HCEC 1CT (cell line): ENCODE results near the gene FAM219A.
A peak's percentile ranks its signal among the peaks of the same experiment; 100 is the strongest.
"Not testable (repeated sequence)": the region's sequence is repeated elsewhere in the genome, so short reads cannot be mapped to it uniquely, and the experiment has no call there.

ENCODE experiments used
- DNase-seq: peaks from one replicate; pipeline ENCODE4 v3.0.0-alpha.2; 2017

The FAM219A gene

GRCh38 chr9:34442770-34443169 lies 15.6 kb downstream of the FAM219A start:
- no peak for DNase-seq

GRCh38 chr9:34440017-34440416 lies 18.4 kb downstream of the FAM219A start:
- DNase-seq, result no peak

GRCh38 chr9:34438465-34438864 lies 19.9 kb downstream of the FAM219A start:
- DNase-seq, result not testable (repeated sequence)

- DNase-seq, result not testable (repeated sequence)
These were observed 20.5 kb downstream of the FAM219A start for GRCh38 chr9:34437926-34438307.

GRCh38 chr9:34437006-34437925 lies 21.1 kb downstream of the FAM219A start:
- peak; percentile 57 for DNase-seq

GRCh38 chr9:34431667-34432066 lies 26.7 kb downstream of the FAM219A start:
- no peak for DNase-seq

GRCh38 chr9:34430843-34431437 lies 27.4 kb downstream of the FAM219A start:
- DNase-seq, result peak; percentile 45

- DNase-seq, result no peak
These were observed 29.9 kb downstream of the FAM219A start for GRCh38 chr9:34428325-34428958.

GRCh38 chr9:34426347-34427074 lies 31.9 kb downstream of the FAM219A start:
- no peak for DNase-seq

GRCh38 chr9:34419716-34420504 lies 38.5 kb downstream of the FAM219A start:
- DNase-seq, result no peak

GRCh38 chr9:34417734-34418133 lies 40.6 kb downstream of the FAM219A start:
- no peak for DNase-seq

- DNase-seq, result no peak
These were observed 45.0 kb downstream of the FAM219A start for GRCh38 chr9:34413231-34413852.

GRCh38 chr9:34412336-34412735 lies 46.0 kb downstream of the FAM219A start:
- no peak for DNase-seq

- DNase-seq, result no peak
These were observed 49.2 kb downstream of the FAM219A start for GRCh38 chr9:34409154-34409553.

- DNase-seq, result no peak
These were observed 50.2 kb downstream of the FAM219A start for GRCh38 chr9:34408173-34408572.

- no peak for DNase-seq
These were observed 52.2 kb downstream of the FAM219A start for GRCh38 chr9:34406219-34406618.

- peak; percentile 39 for DNase-seq
These were observed 52.7 kb downstream of the FAM219A start for GRCh38 chr9:34405719-34406118.

- peak; percentile 78 for DNase-seq
These were observed 54.6 kb downstream of the FAM219A start for GRCh38 chr9:34403554-34404380.

- DNase-seq, result no peak
These were observed 57.4 kb downstream of the FAM219A start for GRCh38 chr9:34400686-34401602.

GRCh38 chr9:34400275-34400674 lies 58.1 kb downstream of the FAM219A start:
- DNase-seq, result no peak
